Colon (tissue), 2 donors: ENCODE data around the gene ATAD3A.
"Not testable (repeated sequence)": the region's sequence is repeated elsewhere in the genome, so short reads cannot be mapped to it uniquely, and the experiment has no call there.

Experiments used
- FAIRE-seq: peaks from 2 replicates; lab custom pipeline; 2012; peaks lifted over from hg19 to GRCh38; lab: Jason Lieb, UNC
- donor health status: control.
- donor health status: control.

The ATAD3A gene

GRCh38 chr1:1523651-1524050, 11.7 kb downstream of the ATAD3A start:
- not testable (repeated sequence) for FAIRE-seq

GRCh38 chr1:1524750-1525383, 12.9 kb downstream of the ATAD3A start:
- FAIRE-seq = not testable (repeated sequence)

- not testable (repeated sequence) for FAIRE-seq
Observed at GRCh38 chr1:1526476-1526875, 14.5 kb downstream of the ATAD3A start.

GRCh38 chr1:1527092-1527816, 15.3 kb downstream of the ATAD3A start:
- no peak for FAIRE-seq

- no peak for FAIRE-seq
Observed at GRCh38 chr1:1528301-1529267, 16.6 kb downstream of the ATAD3A start.

GRCh38 chr1:1529321-1529720, 17.4 kb downstream of the ATAD3A start:
- FAIRE-seq = no peak

- FAIRE-seq = no peak
Observed at GRCh38 chr1:1529936-1530335, 18.0 kb downstream of the ATAD3A start.

GRCh38 chr1:1531947-1532346, 20.0 kb downstream of the ATAD3A start:
- no peak for FAIRE-seq

GRCh38 chr1:1533176-1533893, 21.4 kb downstream of the ATAD3A start:
- not testable (repeated sequence) for FAIRE-seq

GRCh38 chr1:1533894-1534291, 21.9 kb downstream of the ATAD3A start:
- FAIRE-seq = not testable (repeated sequence)

GRCh38 chr1:1534401-1535154, 22.6 kb downstream of the ATAD3A start:
- FAIRE-seq = no peak

- FAIRE-seq = no peak
Observed at GRCh38 chr1:1535201-1536018, 23.4 kb downstream of the ATAD3A start.

- FAIRE-seq = no peak
Observed at GRCh38 chr1:1536019-1536937, 24.3 kb downstream of the ATAD3A start.

- no peak for FAIRE-seq
Observed at GRCh38 chr1:1536938-1537546, 25.1 kb downstream of the ATAD3A start.

- FAIRE-seq = no peak
Observed at GRCh38 chr1:1537626-1538250, 25.8 kb downstream of the ATAD3A start.

- no peak for FAIRE-seq
Observed at GRCh38 chr1:1538334-1538733, 26.4 kb downstream of the ATAD3A start.

GRCh38 chr1:1538989-1539309, 27.0 kb downstream of the ATAD3A start:
- no peak for FAIRE-seq

- no peak for FAIRE-seq
Observed at GRCh38 chr1:1539310-1540089, 27.5 kb downstream of the ATAD3A start.
